NCI-H510A (cell line): ENCODE results near the gene C2orf81.
A peak's percentile ranks its signal among the peaks of the same experiment; 100 is the strongest.
"Not testable (repeated sequence)": the region's sequence is repeated elsewhere in the genome, so short reads cannot be mapped to it uniquely, and the experiment has no call there.

Experiments used
- DNase-seq: peaks from one replicate; lab custom pipeline; 2025; lab: John Stamatoyannopoulos, UW

C2orf81 gene

GRCh38 chr2:74442483-74443297, 21.3 kb upstream of the C2orf81 start:
- not testable (repeated sequence) for DNase-seq

- peak; percentile 75 for DNase-seq
Observed at GRCh38 chr2:74441690-74442482, 20.5 kb upstream of the C2orf81 start, which contains the start of gene RTKN. Gene RTKN (minus strand): TSS chr2:74441937. CDS start chr2:74441816, 121 bp downstream.

GRCh38 chr2:74441170-74441689, 19.8 kb upstream of the C2orf81 start:
- DNase-seq = no peak

DNA sequence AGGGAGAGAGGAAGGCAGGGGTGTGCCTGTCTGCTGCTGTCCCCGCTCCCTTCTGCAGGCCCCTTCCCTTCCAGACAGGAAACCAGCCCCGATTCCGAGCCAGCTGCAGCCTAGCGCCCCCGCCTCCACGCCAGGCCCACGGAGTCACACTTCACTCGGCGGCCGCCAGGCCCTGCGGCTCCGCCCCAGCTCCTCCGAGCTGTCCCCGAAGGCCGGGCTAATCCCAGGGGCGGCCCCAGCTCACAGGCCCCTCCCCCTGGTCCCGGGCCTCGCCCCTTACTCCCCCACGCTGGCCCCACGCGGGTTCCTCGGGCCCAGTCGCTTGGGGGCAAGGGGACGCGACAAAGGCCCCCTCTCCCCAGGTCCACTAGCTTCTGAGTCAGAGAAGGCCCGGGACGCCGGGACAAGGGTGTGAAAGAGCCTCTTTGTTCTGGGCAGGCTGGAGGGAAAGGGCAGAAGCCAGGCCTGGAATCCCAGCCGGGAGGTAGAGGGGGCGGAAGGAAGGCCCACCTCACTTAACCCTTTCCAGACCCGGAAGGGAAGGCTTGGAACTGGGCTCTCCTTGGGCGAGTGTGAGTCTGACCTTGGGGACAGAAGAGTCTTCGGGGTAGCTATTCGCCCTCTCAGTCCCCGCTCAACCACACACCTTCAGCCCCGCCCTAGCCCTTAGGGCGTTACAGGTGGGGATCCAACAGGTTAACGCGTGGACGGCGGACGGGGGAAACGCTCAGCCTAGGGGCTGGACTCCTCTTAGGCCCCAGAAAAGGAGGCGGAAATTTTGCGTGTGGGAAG, 19.2 kb upstream of the C2orf81 start:
- peak; percentile 75 for DNase-seq

DNA sequence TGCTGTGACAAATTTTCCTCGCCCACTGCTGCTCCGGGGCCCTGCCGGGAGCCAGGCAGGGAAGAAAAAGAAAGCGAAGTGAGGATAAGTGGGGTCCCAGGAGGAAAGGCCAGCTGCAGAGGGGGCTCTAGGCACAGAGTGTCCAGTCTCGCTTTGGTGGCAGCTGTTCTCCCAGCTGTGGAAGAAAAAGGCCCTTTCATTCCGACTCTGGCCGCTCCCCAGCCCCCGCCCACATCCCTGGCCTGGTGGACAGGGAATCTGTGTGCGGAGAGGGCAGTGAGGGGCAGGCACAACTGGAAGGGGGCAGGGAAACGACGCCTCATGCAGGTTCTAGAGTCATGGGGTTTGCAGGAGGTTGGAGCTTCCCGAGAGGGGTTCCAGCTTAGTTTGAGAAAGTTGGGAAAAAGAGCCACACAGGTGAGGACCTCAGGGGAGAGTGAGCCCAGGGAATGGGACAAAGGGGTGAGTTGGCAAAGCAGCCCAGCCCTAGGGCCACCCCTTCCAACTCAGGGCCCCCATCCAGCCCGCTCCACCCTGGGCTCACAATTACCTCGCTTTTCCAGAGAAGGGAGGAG, 18.5 kb upstream of the C2orf81 start:
- no peak for DNase-seq

DNA sequence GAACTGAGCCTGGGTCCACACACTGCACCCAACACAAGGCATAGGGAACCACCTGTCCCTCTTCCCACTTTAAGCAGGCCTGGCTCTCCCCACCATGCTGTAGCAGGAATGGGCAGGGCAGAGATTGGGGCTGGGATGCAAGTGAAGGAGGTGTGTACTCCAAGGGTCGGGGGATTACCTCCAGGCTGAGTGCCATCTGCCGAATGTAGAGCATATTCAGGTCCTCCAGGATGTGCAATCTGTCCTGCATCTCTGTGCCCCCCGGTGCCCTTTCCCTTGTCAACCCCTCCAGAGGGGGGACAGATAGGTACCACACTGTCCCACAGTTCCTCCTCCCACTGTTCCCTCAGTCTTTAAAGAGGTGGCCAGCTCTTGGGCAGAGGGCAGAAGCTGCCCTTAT, 18.0 kb upstream of the C2orf81 start:
- DNase-seq = no peak

GRCh38 chr2:74438248-74438647, 16.8 kb upstream of the C2orf81 start:
- DNase-seq = no peak

GRCh38 chr2:74436848-74437695, 15.7 kb upstream of the C2orf81 start:
- no peak for DNase-seq

DNA sequence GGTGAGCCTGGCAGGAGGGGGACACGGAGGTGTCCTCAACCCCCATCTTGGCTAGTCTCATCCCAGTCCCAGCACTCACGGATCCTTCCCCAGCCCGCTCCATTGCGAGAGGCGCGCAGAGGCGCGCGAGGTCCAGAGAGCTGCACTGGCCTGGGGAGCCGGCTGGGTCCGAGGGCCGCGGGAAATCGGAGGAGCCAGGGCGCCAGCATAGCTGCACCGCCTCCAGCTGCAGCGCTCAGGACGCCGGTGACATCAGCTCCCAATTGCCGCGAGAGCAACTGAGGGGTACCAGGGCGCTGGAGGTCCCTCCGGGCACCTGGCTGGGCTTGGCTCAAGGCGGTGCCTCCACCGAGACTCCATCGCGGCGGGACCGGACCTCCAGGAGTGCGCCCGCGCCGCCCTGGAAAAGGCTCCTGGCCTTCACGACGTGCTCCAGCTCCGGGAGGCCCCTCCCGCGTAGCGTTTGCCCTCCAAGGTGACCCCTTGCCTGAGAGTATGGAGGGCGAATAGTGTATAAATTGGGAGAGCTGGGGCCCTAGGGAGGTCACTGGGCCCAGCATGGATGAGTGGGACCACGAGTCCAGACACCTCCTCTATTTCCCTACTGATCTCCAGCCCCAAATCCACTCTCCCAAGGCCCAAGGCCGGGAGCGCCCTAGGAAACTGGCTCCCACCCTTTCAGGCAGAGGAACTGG, 14.8 kb upstream of the C2orf81 start:
- DNase-seq = no peak

- no peak for DNase-seq
Observed at GRCh38 chr2:74430502-74430901, 9.1 kb upstream of the C2orf81 start.

DNA sequence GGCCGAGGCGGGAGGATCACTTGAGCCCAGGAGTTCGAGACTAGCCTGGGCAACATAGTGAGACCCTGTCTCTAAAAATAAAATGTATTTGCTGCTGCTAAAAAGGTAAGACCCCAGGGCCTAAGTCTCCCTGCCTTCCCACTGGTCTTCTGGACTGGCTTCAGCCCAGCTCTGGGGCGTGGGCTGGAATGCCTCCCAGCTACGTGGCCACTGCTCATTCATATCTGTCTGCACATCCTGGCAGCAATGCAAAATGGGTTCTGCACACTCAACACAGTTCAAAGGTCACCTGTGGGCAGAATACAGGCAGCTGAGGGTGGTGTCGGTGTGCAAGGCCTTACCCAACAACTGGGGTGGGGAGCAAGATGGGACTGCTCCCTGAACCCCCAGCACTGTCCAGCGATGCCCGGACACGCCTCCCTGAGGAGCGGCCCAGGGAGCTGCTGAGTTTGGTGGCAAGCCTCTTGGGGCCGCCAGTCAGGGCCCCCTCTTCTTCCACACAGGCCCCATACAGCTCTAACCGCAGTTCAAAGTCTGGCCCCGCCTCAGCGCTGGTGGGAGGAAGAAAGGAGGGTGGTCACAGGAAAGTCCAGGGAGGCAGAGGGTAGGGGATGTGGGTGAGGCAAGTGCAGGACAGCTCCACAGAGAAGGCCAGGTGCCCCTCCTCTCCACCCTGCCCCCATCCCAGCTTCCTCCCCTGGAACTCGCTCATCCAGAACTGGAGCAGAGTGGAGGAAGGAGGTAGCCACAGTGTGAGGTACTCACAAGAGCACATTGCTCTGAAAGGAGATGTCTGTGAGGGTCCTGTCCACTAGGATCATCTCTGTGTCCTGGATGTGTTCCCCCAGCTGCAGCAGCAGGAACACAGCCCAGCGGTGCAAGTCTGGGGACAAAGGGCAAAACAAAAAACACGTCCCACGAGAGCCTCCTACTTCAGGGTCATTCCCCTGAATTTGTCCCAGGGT, 8.3 kb upstream of the C2orf81 start:
- DNase-seq = no peak

- DNase-seq = no peak
Observed at GRCh38 chr2:74428675-74429074, 7.3 kb upstream of the C2orf81 start.

DNA sequence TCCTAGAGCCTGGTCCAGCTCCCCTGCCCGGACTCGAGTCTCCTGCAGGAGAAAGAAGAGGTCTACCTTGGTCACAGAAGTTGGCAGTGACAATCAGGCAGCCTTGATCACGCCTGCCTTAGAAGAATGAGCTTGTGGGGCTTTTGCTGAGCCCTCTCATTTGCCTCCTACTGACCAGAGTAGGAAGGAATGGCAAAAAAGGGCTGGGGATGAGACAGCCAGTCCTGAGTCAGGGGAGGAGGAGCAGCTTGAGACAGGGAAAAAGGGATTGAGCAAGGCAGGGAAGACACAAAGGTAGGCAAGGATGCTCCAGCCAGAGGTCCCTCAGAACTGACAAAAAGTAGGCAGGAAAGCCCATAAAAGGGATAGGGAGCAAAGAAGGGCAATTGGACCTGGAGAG, 6.1 kb upstream of the C2orf81 start:
- no peak for DNase-seq

GRCh38 chr2:74426181-74426758, 4.9 kb upstream of the C2orf81 start:
- no peak for DNase-seq

DNA sequence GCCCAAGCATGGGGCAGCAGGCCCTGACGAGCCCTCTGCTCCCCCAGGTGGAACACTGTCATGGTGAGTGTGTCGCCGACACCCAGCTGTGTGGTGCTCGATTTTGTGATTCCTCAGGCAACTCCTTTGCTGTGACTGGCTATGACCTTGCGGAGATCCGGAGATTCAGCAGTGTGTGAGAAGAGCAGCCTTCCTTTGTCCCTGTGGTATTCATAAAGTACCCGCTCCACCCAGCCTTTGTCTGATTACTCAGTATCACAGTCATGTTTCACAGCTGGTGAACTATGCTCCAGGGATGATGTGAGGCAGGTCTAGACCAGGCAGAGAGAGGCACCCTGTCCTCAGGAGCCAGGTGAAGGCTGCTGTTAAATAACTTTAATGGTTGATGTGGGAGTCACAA, 4.1 kb upstream of the C2orf81 start:
- DNase-seq = no peak

GRCh38 chr2:74424995-74425406, 3.6 kb upstream of the C2orf81 start:
- DNase-seq = no peak

- DNase-seq = no peak
Observed at GRCh38 chr2:74424139-74424992, 2.9 kb upstream of the C2orf81 start.
